HG03045 (cell line): ENCODE measurements around the gene GALK2.

Experiments used
- ATAC-seq: cut with Tn5 transposase; IDR thresholded peaks from one replicate; pipeline ENCODE4 v1.9.1; 2021; ENCODE audit warnings: mild to moderate bottlenecking, moderate library complexity; ENCODE audit not compliant: unreplicated experiment

GALK2 gene

GRCh38 chr15:49278751-49279150, 108.7 kb downstream of the GALK2 start:
- ATAC-seq = no peak

- ATAC-seq = no peak
These were observed 109.7 kb downstream of the GALK2 start for GRCh38 chr15:49279521-49280456.

- ATAC-seq = no peak
These were observed 112.3 kb downstream of the GALK2 start for GRCh38 chr15:49282366-49282765.

- no peak for ATAC-seq
These were observed 116.8 kb downstream of the GALK2 start for GRCh38 chr15:49286649-49287404.

- no peak for ATAC-seq
These were observed 117.4 kb downstream of the GALK2 start for GRCh38 chr15:49287481-49287880.

GRCh38 chr15:49288391-49288790, 118.3 kb downstream of the GALK2 start:
- ATAC-seq = no peak

GRCh38 chr15:49290191-49290590, 120.1 kb downstream of the GALK2 start:
- ATAC-seq = no peak

GRCh38 chr15:49293941-49294340, 123.9 kb downstream of the GALK2 start:
- no peak for ATAC-seq

- ATAC-seq = no peak
These were observed 126.2 kb downstream of the GALK2 start for GRCh38 chr15:49296258-49296657.

- ATAC-seq = no peak
These were observed 127.5 kb downstream of the GALK2 start for GRCh38 chr15:49297584-49297983.

GRCh38 chr15:49300856-49301255, 130.8 kb downstream of the GALK2 start:
- no peak for ATAC-seq

GRCh38 chr15:49301562-49301961, 131.5 kb downstream of the GALK2 start:
- no peak for ATAC-seq

- ATAC-seq = no peak
These were observed 133.0 kb downstream of the GALK2 start for GRCh38 chr15:49303003-49303402.

GRCh38 chr15:49306551-49306950, 136.5 kb downstream of the GALK2 start:
- no peak for ATAC-seq

- no peak for ATAC-seq
These were observed 138.6 kb downstream of the GALK2 start for GRCh38 chr15:49308686-49309085.

- ATAC-seq = no peak
These were observed 139.8 kb downstream of the GALK2 start for GRCh38 chr15:49309889-49310288.

- no peak for ATAC-seq
These were observed 143.6 kb downstream of the GALK2 start for GRCh38 chr15:49313650-49314049.

GRCh38 chr15:49314716-49315115, 144.7 kb downstream of the GALK2 start:
- ATAC-seq = no peak

- no peak for ATAC-seq
These were observed 145.4 kb downstream of the GALK2 start for GRCh38 chr15:49315391-49315823.

GRCh38 chr15:49320351-49320750, 150.3 kb downstream of the GALK2 start:
- ATAC-seq = no peak

GRCh38 chr15:49323207-49323606, 153.2 kb downstream of the GALK2 start:
- ATAC-seq = no peak

- no peak for ATAC-seq
These were observed 157.9 kb downstream of the GALK2 start for GRCh38 chr15:49327927-49328326.
